NB4 (cell line): Measurements from ENCODE around the gene PTGIS.

Experiments
- CTCF ChIP-seq: IDR thresholded peaks from one replicate; pipeline ENCODE4 v1.5.1; 2012; ENCODE audit warnings: low read depth, low read length
- MAX ChIP-seq: IDR thresholded peaks from 2 replicates; pipeline ENCODE4 v1.6.1; 2011; ENCODE audit warnings: low read depth, low read length
- POLR2A ChIP-seq: IDR thresholded peaks from 2 replicates; pipeline ENCODE4 v1.6.1; 2011; ENCODE audit warnings: mild to moderate bottlenecking; ENCODE audit not compliant: insufficient read length; ENCODE audit errors: extremely low read depth

- TF ChIP-seq POLR2A (no peak), CTCF (no peak), MAX (no peak)
Observed at GRCh38 chr20:49557449-49557848, 10.5 kb downstream of the PTGIS start.
